GM21619 (cell line): Measurements from ENCODE around the gene MOV10L1.

ENCODE experiments used
- ATAC-seq: cut with Tn5 transposase; IDR thresholded peaks from one replicate; pipeline ENCODE4 v1.9.1; 2021; ENCODE audit not compliant: unreplicated experiment

The MOV10L1 gene

GRCh38 chr22:50173311-50173982, 83.6 kb downstream of the MOV10L1 start:
- no peak for ATAC-seq

- ATAC-seq: no peak
These were observed 84.2 kb downstream of the MOV10L1 start for GRCh38 chr22:50173983-50174355.

GRCh38 chr22:50174382-50175190, 84.8 kb downstream of the MOV10L1 start:
- ATAC-seq: no peak

GRCh38 chr22:50175191-50175461, 85.3 kb downstream of the MOV10L1 start:
- no peak for ATAC-seq

GRCh38 chr22:50175921-50176849, 86.4 kb downstream of the MOV10L1 start:
- no peak for ATAC-seq

- ATAC-seq: no peak
These were observed 87.2 kb downstream of the MOV10L1 start for GRCh38 chr22:50176850-50177536.

GRCh38 chr22:50177537-50178470, 88.0 kb downstream of the MOV10L1 start:
- ATAC-seq: no peak

- ATAC-seq: no peak
These were observed 88.7 kb downstream of the MOV10L1 start for GRCh38 chr22:50178471-50178864.

GRCh38 chr22:50178871-50179869, 89.4 kb downstream of the MOV10L1 start:
- ATAC-seq: no peak

GRCh38 chr22:50179937-50180726, 90.3 kb downstream of the MOV10L1 start:
- ATAC-seq: no peak

GRCh38 chr22:50180727-50181521, 91.1 kb downstream of the MOV10L1 start:
- no peak for ATAC-seq

- no peak for ATAC-seq
These were observed 92.6 kb downstream of the MOV10L1 start for GRCh38 chr22:50182176-50183081.

- no peak for ATAC-seq
These were observed 93.5 kb downstream of the MOV10L1 start for GRCh38 chr22:50183141-50183971.

GRCh38 chr22:50184004-50184901, 94.4 kb downstream of the MOV10L1 start:
- no peak for ATAC-seq
